Measurements from ENCODE around the gene NADSYN1. TPM values are rescaled to one million over a fixed set of nuclear protein-coding genes. Genes with fewer than 3 reads are reported as not detected.
"Not testable (repeated sequence)": the region's sequence is repeated elsewhere in the genome, so short reads cannot be mapped to it uniquely, and the experiment has no call there.

NADSYN1 gene
- total RNA-seq, 2 experiments from 2014 or later: 76.6 to 78.9 TPM

DNA sequence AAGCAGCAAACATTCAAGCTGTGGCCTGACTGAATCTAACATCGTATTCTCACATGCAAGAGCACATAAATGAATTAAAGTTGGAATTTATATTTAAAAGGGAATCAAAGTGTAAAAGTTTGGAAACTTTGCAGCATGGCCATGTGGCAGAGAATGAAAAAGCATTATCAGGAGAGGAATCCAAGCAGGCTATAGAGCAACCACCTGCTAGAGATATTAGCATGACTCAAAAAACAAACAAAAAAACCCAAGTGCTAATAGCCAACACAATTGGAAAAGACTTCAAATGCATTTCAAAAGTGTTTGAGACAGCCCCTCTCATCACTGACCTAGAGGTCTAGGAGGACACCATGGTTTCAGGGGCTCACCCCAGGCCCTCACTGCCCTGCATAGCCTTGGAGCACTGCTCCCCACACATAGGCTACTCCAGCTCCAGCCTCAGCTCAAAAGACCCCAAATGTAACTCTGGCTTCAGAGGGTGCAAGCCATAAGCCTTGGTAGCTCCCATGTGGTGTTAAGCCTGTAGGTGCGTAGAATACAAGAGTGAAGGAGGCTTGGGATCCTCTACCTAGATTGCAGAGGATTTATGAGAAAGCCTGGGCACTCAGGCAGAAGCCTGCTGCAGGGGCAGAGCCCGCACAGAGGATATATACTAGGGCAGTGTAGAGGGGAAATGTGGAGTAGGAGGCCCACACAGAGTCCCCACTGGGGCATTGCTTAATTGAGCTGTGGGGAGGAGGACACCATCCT, 72.4 kb downstream of the NADSYN1 start:
- no peak overlapping the region for H3K27ac Mint-ChIP-seq
- DNase-seq: no peak
- H3K36me3 Mint-ChIP-seq (ENCODE audit: low read depth): no peaks in the 10 kb centered on the region
- peaks cover 5% of the 10 kb centered on the region for H3K9me3 Mint-ChIP-seq
- CTCF ChIA-PET: no interaction called here
- intact Hi-C loops (cut with micrococcal nuclease): no loop called here
- H3K27me3 Mint-ChIP-seq (ENCODE audit: low read depth): peaks cover 6% of the 10 kb centered on the region
- H3K4me3 Mint-ChIP-seq: no peak overlapping the region
- no peaks in the 10 kb centered on the region for H3K4me1 Mint-ChIP-seq (ENCODE audit: low read depth)

DNA sequence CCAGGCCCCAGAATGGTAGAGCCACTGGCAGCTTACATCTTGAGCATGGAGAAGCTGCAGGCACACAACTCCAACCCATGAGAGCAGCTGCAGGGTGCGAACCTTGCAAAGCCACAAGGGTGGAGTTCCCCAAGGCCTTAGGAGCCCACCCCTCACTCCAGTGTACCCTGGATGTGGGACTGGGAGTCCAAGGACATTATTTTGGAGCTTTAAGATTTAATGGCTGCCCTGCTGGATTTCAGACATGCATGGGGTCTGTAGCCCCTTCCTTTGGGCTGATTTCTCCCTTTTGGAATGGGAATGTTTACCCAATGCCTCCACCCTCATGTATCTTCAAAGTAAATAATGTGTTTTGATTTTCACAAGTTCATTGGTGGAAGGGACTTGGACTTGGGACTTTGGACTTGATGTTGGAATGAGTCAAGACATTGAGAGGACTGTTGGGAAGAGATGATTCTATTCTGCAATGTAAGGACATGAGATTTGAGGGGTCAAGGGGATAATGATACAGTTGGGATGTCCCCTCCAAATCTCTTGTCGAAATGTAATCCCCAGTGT, 73.0 kb downstream of the NADSYN1 start:
- Mint-ChIP-seq H3K4me1 (ENCODE audit: low read depth) (no peaks in the 10 kb centered on the region), H3K27ac (no peak overlapping the region), H3K27me3 (ENCODE audit: low read depth) (peaks cover 6% of the 10 kb centered on the region), H3K9me3 (peaks cover 5% of the 10 kb centered on the region), H3K36me3 (ENCODE audit: low read depth) (no peaks in the 10 kb centered on the region), H3K4me3 (no peak overlapping the region)
- intact Hi-C loops (cut with micrococcal nuclease): no loop called here
- no peak for DNase-seq
- CTCF ChIA-PET: no interaction called here

DNA sequence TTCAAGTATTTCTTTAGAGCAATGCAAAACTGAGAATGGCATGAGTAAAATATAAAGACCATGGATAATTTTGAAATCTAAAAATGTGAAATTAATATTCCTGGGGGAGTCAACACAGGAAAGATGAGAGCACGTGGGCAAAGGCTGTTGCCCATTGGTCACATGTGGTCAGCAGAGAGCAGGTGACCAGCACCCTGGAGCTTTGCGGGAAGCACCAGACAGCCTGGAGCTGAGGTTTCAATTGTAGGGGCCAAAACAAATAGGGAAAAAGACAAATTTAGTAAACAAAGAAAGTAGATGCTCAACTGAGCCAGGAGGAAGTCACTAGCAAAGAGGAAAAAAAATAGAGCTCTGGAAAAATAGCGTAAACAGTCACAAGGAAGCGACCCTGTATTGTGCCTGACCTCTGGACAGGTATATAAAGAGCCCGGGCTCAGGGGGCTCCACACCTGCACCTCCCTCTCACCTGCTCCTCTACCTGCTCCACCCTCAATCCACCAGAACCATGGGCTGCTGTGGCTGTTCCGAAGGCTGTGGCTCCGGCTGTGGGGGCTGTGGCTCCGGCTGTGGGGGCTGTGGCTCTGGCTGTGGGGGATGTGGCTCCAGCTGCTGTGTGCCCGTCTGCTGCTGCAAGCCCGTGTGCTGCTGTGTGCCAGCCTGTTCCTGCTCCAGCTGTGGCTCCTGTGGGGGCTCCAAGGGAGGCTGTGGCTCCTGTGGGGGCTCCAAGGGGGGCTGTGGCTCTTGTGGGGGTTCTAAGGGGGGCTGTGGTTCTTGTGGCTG, 74.0 kb downstream of the NADSYN1 start, which contains the start of gene KRTAP5-7:
KRTAP5-7 (plus strand) TSS at position 472 of the 780 bp plus-strand sequence; CDS start at position 506, 34 bp downstream.
- intact Hi-C loops (cut with micrococcal nuclease); H3K4me3 Mint-ChIP-seq; CTCF ChIA-PET; H3K9me3 Mint-ChIP-seq; H3K36me3 Mint-ChIP-seq (ENCODE audit: low read depth); H3K4me1 Mint-ChIP-seq (ENCODE audit: low read depth); DNase-seq; H3K27me3 Mint-ChIP-seq (ENCODE audit: low read depth); H3K27ac Mint-ChIP-seq: not testable (repeated sequence)

DNA sequence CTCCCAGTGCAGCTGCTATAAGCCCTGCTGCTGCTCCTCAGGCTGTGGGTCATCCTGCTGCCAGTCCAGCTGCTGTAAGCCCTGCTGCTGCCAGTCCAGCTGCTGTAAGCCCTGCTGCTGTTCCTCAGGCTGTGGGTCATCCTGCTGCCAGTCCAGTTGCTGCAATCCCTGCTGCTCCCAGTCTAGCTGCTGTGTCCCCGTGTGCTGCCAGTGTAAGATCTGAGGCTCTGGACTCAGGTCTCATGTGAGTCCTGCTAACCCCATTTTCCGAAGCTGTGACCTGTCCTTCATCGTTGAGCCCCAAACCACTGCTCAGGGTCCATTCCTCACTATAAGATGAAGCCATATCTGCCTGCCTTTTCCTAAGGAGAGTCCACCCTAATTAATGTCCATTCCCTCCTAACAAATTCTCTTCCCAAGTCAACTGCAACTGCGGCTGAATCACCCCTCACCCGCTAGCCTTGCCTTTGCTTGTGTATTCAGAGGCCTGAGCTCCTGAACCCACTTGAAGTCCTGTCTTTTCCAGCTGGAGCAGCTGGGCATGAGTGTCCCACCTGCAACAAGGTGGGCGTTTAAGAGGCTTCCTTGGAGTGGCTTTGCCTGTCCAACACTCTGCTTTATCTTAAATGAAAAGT, 74.7 kb downstream of the NADSYN1 start:
- Mint-ChIP-seq H3K36me3 (ENCODE audit: low read depth) (no peaks in the 10 kb centered on the region), H3K9me3 (peaks cover 2% of the 10 kb centered on the region), H3K4me3 (no peak overlapping the region), H3K27ac (no peak overlapping the region), H3K27me3 (ENCODE audit: low read depth) (peaks cover 6% of the 10 kb centered on the region), H3K4me1 (ENCODE audit: low read depth) (no peaks in the 10 kb centered on the region)
- no peak for DNase-seq
- intact Hi-C loops (cut with micrococcal nuclease): no loop called here
- CTCF ChIA-PET: no interaction called here

DNA sequence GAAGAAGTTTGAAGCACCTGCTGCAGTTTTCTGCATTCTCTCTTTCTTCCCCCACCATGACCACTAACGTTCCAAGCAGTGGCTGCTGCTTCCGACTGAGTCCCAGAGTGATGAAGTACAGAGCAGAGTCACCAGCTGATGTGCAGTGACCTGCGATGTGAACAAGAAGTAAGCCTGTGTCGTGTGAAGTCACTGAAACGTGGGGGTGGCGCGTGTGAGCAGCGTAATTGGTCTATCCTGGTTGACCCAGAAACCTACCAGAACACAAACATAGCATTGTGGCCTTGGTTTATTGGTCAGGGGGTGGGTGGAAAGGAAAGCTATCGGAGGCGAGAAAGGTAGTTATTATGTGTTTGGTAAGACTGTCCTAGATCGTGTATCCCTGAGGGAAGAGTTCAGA, 77.6 kb downstream of the NADSYN1 start:
- no peaks in the 10 kb centered on the region for H3K4me1 Mint-ChIP-seq (ENCODE audit: low read depth)
- no peak overlapping the region for H3K27ac Mint-ChIP-seq
- H3K27me3 Mint-ChIP-seq (ENCODE audit: low read depth): peaks cover 6% of the 10 kb centered on the region
- H3K4me3 Mint-ChIP-seq: no peak overlapping the region
- DNase-seq: no peak
- H3K36me3 Mint-ChIP-seq (ENCODE audit: low read depth): no peaks in the 10 kb centered on the region
- intact Hi-C loops (cut with micrococcal nuclease): no loop called here
- no peaks in the 10 kb centered on the region for H3K9me3 Mint-ChIP-seq
- CTCF ChIA-PET: no interaction called here

DNA sequence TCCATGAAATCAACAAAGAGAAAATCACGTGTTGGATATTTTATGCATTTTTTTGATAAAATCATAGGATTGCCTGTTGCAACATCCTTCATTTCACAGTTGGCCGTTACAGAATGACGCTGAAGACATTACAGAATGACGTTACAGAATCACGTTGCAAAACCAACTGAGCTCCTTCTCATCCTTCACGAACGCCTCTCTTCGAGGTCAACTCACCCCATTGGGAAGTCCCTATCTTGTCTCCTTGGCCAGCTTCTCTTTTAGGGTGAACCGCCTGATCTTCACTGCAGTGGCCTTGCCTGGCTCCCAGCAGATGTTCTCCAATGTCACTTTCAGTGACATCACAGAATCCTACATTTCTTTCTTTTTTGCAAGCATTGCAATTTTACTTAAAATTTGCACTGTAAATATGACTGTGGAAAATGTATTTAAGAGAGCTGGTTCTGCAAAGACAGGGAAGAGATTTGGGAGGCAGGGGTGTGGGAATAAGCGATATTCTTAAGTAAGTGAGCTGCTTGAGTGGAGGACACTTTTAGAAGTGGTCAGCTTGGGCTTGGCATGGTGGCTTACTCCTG, 79.1 kb downstream of the NADSYN1 start:
- no peak for DNase-seq
- intact Hi-C loops (cut with micrococcal nuclease): no loop called here
- no peaks in the 10 kb centered on the region for H3K27me3 Mint-ChIP-seq (ENCODE audit: low read depth)
- no peak overlapping the region for H3K27ac Mint-ChIP-seq
- H3K4me1 Mint-ChIP-seq (ENCODE audit: low read depth): no peaks in the 10 kb centered on the region
- no peak overlapping the region for H3K4me3 Mint-ChIP-seq
- H3K9me3 Mint-ChIP-seq: no peaks in the 10 kb centered on the region
- CTCF ChIA-PET: no interaction called here
- H3K36me3 Mint-ChIP-seq (ENCODE audit: low read depth): no peaks in the 10 kb centered on the region

DNA sequence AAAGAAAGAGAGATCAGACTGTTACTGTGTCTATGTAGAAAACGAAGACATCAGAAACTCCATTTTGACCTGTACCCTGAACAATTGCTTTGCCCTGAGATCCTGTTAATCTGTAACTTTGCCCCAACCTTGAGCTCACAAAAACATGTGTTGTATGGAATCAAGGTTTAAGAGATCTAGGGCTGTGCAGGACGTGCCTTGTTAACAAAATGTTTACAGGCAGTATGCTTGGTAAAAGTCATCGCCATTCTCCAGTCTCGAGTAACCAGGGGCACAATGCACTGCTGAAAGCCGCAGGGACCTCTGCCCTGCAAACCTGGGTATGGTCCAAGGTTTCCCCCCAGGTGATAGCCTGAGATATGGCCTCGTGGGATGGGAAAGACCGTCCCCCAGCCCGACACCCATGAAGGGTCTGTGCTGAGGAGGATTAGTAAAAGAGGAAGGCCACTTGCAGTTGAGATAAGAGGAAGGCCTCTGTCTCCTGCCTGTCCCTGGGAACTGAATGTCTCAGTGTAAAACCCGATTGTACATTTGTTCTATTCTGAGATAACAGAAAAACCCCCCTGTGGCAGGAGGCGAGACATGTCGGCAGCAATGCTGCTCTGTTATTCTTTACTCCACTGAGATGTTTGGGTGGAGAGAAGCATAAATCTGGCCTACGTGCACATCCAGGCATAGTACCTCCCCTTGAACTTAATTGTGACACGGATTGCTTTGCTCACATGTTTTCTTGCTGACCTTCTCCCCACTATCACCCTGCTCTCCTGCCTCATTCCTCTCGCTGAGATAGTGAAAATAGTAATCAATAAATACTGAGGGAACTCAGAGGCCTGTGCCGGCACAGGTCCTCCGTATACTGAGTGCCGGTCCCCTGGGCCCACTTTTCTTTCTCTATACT, 82.0 kb downstream of the NADSYN1 start:
- DNase-seq; H3K27me3 Mint-ChIP-seq (ENCODE audit: low read depth); H3K36me3 Mint-ChIP-seq (ENCODE audit: low read depth); H3K4me3 Mint-ChIP-seq; H3K4me1 Mint-ChIP-seq (ENCODE audit: low read depth); H3K27ac Mint-ChIP-seq; CTCF ChIA-PET; intact Hi-C loops (cut with micrococcal nuclease); H3K9me3 Mint-ChIP-seq: not testable (repeated sequence)

DNA sequence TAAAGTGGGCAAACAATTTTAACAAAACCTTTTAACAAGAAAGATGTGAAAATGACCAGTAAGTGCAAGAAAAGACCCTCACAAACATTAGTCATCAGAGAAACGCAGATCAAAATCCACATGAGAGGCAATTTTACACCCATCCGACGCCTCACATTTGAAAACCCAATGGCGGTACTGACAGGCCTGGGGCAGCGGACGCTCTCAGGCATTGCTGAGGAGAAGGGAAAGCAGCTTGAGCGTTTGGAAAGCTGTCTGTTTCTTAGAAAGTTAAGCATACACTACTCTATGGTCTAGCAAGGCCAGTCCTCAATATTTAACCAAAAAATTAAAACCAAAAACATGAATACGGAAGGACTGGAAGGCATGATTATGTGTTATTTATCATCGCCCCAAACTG, 82.8 kb downstream of the NADSYN1 start:
- Mint-ChIP-seq H3K27ac (no peak overlapping the region), H3K4me3 (no peak overlapping the region), H3K36me3 (ENCODE audit: low read depth) (peaks cover under 1% of the 10 kb centered on the region), H3K9me3 (peaks cover 3% of the 10 kb centered on the region), H3K27me3 (ENCODE audit: low read depth) (no peaks in the 10 kb centered on the region), H3K4me1 (ENCODE audit: low read depth) (peaks cover 3% of the 10 kb centered on the region)
- DNase-seq: no peak
- CTCF ChIA-PET: no interaction called here
- intact Hi-C loops (cut with micrococcal nuclease): no loop called here

DNA sequence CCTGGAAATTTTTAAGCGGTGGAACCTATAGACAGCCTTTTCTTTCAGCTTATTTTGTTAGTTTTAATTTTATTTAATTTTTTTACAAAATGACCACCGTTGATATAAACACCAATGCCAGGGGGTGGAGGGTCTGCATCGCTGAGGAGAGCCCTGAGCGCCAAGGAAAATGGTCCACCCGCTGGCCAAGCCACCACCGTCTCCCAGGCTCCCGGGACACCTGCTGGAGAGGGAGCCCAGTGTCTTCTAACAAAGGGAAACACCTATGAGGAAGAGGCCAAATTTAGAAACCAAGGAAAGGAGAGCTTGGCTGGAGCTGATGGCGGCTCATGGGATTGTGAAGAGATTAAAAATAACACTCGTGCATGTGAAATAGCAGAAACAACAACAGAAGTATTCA, 84.5 kb downstream of the NADSYN1 start:
- Mint-ChIP-seq H3K4me3 (no peak overlapping the region), H3K36me3 (ENCODE audit: low read depth) (peaks cover 1% of the 10 kb centered on the region), H3K27me3 (ENCODE audit: low read depth) (peaks cover 4% of the 10 kb centered on the region), H3K27ac (no peak overlapping the region), H3K9me3 (peaks cover 12% of the 10 kb centered on the region), H3K4me1 (ENCODE audit: low read depth) (peaks cover 5% of the 10 kb centered on the region)
- CTCF ChIA-PET: no interaction called here
- intact Hi-C loops (cut with micrococcal nuclease): no loop called here
- no peak for DNase-seq

DNA sequence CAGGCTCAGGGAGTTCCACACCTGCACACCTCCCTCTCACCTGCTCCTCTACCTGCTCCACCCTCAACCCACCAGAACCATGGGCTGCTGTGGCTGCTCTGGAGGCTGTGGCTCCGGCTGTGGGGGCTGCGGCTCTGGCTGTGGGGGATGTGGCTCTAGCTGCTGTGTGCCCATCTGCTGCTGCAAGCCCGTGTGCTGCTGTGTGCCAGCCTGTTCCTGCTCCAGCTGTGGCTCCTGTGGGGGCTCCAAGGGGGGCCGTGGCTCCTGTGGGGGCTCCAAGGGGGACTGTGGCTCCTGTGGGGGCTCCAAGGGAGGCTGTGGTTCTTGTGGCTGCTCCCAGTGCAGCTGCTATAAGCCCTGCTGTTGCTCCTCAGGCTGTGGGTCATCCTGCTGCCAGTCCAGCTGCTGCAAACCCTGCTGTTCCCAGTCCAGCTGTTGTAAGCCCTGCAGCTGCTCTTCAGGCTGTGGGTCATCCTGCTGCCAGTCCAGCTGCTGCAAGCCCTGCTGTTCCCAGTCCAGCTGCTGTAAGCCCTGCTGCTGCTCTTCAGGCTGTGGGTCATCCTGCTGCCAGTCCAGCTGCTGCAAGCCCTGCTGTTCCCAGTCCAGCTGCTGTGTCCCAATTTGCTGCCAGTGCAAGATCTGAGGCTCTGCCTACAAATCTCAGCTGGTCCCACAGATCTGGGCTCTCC, 85.1 kb downstream of the NADSYN1 start, which contains the start of gene KRTAP5-8:
KRTAP5-8 (plus strand) TSS at position 49 of the 689 bp plus-strand sequence; CDS start at position 80, 31 bp downstream.
- DNase-seq; H3K27me3 Mint-ChIP-seq (ENCODE audit: low read depth); CTCF ChIA-PET; intact Hi-C loops (cut with micrococcal nuclease); H3K4me3 Mint-ChIP-seq; H3K36me3 Mint-ChIP-seq (ENCODE audit: low read depth); H3K27ac Mint-ChIP-seq; H3K4me1 Mint-ChIP-seq (ENCODE audit: low read depth): not testable (repeated sequence)
- peaks cover 12% of the 10 kb centered on the region for H3K9me3 Mint-ChIP-seq

DNA sequence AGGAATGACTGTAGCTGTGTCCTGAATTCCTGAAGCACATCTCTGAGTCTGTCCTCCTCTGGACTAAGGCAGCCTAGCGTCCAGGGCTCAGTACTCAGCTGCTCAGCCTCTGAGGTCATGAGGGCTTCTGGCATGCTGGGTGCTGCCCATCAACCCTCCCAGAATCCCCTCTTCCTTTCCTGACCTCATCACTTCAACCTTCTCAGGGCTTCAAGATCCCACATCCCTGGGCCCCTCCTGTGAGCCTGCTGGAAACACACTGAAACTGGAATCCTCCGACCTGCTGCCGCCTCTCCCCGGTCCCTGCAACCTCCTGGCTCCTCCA, 85.6 kb downstream of the NADSYN1 start:
- H3K36me3 Mint-ChIP-seq (ENCODE audit: low read depth): peaks cover 1% of the 10 kb centered on the region
- no peak for DNase-seq
- intact Hi-C loops (cut with micrococcal nuclease): no loop called here
- peaks cover 12% of the 10 kb centered on the region for H3K9me3 Mint-ChIP-seq
- peaks cover 4% of the 10 kb centered on the region for H3K27me3 Mint-ChIP-seq (ENCODE audit: low read depth)
- no peak overlapping the region for H3K4me3 Mint-ChIP-seq
- peaks cover 12% of the 10 kb centered on the region for H3K4me1 Mint-ChIP-seq (ENCODE audit: low read depth)
- CTCF ChIA-PET: no interaction called here
- no peak overlapping the region for H3K27ac Mint-ChIP-seq
